K562 (cell line): ENCODE measurements around the gene CRK. TPM values are rescaled to one million over a fixed set of nuclear protein-coding genes. Genes with fewer than 3 reads are reported as not detected.

Source experiments
- NCOA2 ChIP-seq, 2 experiments: fragments of 450-650 bp; IDR thresholded peaks; 2 replicates each; pipeline ENCODE4 v1.6.1; 2018; ENCODE audit warnings: mild to moderate bottlenecking in 2 of 2, moderate library complexity in 1 of 2; ENCODE audit not compliant: partially characterized antibody in 2 of 2
- ZNF280A ChIP-seq: fragments of 450-650 bp; IDR thresholded peaks from 2 replicates; pipeline ENCODE4 v1.6.1; 2018; ENCODE audit warnings: mild to moderate bottlenecking, low read depth; ENCODE audit not compliant: partially characterized antibody
- ZNF780A ChIP-seq: fragments of 250-450 bp; sonication (Bioruptor Pico); IDR thresholded peaks from 2 replicates; pipeline ENCODE4 v1.5.0; 2021; ENCODE audit warnings: mild to moderate bottlenecking
- polyA plus RNA-seq, 8 experiments: library from polyadenylated mRNA; depleted of rRNA in 4 of 8; stranded (reverse) in 5 of 8; unstranded in 3 of 8; fragments of >200 nt; fragmentation: Nextera tagmentation in 2 of 8; fragmentation: Illumina TruSeq in 1 of 8; extraction: Ambion mirVana in 2 of 8; extraction: Trizol in 1 of 8; gene quantifications; 2 replicates each; pipeline versions ENCODE4 v1.2.1 to v1.2.3, GENCODE V29; 2011 to 2014; ENCODE audit warnings: inconsistent platforms in 1 of 8, missing spikeins in 1 of 8
- total RNA-seq, 7 experiments: library from RNA; depleted of rRNA in 6 of 7; stranded (reverse); fragments of >200 nt in 6 of 7; fragmentation: Illumina TruSeq in 2 of 7; extraction: Trizol in 2 of 7; gene quantifications; 2 replicates each; pipeline versions ENCODE4 v1.2.1 to v1.2.3, GENCODE V29; 2011 to 2021; ENCODE audit warnings: low replicate concordance in 1 of 7
- TF ChIP-seq, protein P1 (sequence below): sonication (generic); formaldehyde crosslinking; IDR thresholded peaks from 2 replicates; pipeline ENCODE4 v1.8.0; 2023; ENCODE audit warnings: missing genetic modification reagents, mild to moderate bottlenecking, borderline replicate concordance
- TF ChIP-seq, protein P2 (sequence below): sonication (generic); formaldehyde crosslinking; IDR thresholded peaks from 2 replicates; pipeline ENCODE4 v1.8.1; 2023; ENCODE audit warnings: mild to moderate bottlenecking, missing genetic modification reagents

The CRK gene
- total and polyA plus RNA-seq, 9 of the 15 experiments (the other 6 are each of a cell fraction or from before 2014, with no cell fraction given), result 13.1 to 40.2 (median 26.1) TPM

GRCh38 chr17:1498233-1498632 is 42.2 kb upstream of the CRK start (continued):
- TF ChIP-seq, protein P1, sequence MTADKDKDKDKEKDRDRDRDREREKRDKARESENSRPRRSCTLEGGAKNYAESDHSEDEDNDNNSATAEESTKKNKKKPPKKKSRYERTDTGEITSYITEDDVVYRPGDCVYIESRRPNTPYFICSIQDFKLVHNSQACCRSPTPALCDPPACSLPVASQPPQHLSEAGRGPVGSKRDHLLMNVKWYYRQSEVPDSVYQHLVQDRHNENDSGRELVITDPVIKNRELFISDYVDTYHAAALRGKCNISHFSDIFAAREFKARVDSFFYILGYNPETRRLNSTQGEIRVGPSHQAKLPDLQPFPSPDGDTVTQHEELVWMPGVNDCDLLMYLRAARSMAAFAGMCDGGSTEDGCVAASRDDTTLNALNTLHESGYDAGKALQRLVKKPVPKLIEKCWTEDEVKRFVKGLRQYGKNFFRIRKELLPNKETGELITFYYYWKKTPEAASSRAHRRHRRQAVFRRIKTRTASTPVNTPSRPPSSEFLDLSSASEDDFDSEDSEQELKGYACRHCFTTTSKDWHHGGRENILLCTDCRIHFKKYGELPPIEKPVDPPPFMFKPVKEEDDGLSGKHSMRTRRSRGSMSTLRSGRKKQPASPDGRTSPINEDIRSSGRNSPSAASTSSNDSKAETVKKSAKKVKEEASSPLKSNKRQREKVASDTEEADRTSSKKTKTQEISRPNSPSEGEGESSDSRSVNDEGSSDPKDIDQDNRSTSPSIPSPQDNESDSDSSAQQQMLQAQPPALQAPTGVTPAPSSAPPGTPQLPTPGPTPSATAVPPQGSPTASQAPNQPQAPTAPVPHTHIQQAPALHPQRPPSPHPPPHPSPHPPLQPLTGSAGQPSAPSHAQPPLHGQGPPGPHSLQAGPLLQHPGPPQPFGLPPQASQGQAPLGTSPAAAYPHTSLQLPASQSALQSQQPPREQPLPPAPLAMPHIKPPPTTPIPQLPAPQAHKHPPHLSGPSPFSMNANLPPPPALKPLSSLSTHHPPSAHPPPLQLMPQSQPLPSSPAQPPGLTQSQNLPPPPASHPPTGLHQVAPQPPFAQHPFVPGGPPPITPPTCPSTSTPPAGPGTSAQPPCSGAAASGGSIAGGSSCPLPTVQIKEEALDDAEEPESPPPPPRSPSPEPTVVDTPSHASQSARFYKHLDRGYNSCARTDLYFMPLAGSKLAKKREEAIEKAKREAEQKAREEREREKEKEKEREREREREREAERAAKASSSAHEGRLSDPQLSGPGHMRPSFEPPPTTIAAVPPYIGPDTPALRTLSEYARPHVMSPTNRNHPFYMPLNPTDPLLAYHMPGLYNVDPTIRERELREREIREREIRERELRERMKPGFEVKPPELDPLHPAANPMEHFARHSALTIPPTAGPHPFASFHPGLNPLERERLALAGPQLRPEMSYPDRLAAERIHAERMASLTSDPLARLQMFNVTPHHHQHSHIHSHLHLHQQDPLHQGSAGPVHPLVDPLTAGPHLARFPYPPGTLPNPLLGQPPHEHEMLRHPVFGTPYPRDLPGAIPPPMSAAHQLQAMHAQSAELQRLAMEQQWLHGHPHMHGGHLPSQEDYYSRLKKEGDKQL (CRISPR knock-in tag), result no peak
- no peak for TF ChIP-seq ZNF780A (CRISPR knock-in tag)
- no peak for TF ChIP-seq ZNF280A
- TF ChIP-seq, protein P2, sequence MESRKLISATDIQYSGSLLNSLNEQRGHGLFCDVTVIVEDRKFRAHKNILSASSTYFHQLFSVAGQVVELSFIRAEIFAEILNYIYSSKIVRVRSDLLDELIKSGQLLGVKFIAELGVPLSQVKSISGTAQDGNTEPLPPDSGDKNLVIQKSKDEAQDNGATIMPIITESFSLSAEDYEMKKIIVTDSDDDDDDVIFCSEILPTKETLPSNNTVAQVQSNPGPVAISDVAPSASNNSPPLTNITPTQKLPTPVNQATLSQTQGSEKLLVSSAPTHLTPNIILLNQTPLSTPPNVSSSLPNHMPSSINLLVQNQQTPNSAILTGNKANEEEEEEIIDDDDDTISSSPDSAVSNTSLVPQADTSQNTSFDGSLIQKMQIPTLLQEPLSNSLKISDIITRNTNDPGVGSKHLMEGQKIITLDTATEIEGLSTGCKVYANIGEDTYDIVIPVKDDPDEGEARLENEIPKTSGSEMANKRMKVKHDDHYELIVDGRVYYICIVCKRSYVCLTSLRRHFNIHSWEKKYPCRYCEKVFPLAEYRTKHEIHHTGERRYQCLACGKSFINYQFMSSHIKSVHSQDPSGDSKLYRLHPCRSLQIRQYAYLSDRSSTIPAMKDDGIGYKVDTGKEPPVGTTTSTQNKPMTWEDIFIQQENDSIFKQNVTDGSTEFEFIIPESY (CRISPR knock-in tag), result no peak
- no peak for TF ChIP-seq NCOA2 (IDR thresholded peaks at IDR 0.05; ENCODE audit: partially characterized antibody in 2 of 2)
